Measurements from ENCODE around the gene CCND2.

Gene CCND2

DNA sequence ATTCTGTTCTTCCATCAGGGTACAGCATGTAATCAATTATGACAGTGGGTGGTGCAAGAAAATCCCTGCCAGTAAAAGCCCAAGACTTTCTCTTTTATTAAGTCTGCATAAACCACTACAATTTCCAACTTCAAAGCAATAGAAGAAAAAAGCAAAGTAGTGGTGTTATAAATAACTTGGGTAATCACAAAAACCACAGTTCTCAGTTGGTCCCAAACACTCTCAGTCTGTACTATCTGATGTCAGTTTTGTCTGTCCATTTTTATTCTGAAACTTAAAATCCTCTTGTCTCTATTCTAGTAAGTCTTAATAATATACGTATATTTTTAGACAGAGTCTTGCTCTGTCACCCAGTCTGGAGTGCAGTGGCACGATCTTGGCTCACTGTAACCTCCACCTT is 38.7 kb downstream of the CCND2 start:
- H3K4me3 ChIP-seq (replicated peaks; ENCODE audit: low read depth, low read length) = no peak overlapping the region
- TF ChIP-seq, protein P1, sequence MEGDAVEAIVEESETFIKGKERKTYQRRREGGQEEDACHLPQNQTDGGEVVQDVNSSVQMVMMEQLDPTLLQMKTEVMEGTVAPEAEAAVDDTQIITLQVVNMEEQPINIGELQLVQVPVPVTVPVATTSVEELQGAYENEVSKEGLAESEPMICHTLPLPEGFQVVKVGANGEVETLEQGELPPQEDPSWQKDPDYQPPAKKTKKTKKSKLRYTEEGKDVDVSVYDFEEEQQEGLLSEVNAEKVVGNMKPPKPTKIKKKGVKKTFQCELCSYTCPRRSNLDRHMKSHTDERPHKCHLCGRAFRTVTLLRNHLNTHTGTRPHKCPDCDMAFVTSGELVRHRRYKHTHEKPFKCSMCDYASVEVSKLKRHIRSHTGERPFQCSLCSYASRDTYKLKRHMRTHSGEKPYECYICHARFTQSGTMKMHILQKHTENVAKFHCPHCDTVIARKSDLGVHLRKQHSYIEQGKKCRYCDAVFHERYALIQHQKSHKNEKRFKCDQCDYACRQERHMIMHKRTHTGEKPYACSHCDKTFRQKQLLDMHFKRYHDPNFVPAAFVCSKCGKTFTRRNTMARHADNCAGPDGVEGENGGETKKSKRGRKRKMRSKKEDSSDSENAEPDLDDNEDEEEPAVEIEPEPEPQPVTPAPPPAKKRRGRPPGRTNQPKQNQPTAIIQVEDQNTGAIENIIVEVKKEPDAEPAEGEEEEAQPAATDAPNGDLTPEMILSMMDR (IDR thresholded peaks at IDR 0.05; ENCODE audit: low read length, missing control alignments) = no peak
- DNase-seq (ENCODE audit: low read depth) = no peak

DNA sequence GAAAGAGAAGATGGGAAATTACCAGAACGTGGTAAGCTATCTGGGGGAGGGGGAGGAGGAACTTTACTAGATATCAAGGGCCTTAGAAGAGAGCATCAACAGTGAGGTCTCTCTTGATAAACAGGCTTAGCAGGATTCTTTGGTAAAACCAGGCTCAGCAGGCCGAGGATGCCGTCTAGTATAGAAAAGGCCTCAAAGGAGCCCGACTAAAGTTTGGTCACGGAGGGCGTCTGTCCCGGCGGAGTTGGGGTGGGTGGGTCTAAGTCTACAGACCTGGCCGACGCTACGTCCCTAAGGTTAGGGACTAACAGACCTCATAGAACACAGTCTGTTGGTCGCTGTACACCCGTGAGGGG is 46.9 kb downstream of the CCND2 start:
- peak overlapping the region; percentile 69 for H3K4me3 ChIP-seq (replicated peaks; ENCODE audit: low read depth, low read length)
- DNase-seq (ENCODE audit: low read depth) = no peak
- TF ChIP-seq, protein P1 (IDR thresholded peaks at IDR 0.05; ENCODE audit: low read length, missing control alignments) = no peak

DNA sequence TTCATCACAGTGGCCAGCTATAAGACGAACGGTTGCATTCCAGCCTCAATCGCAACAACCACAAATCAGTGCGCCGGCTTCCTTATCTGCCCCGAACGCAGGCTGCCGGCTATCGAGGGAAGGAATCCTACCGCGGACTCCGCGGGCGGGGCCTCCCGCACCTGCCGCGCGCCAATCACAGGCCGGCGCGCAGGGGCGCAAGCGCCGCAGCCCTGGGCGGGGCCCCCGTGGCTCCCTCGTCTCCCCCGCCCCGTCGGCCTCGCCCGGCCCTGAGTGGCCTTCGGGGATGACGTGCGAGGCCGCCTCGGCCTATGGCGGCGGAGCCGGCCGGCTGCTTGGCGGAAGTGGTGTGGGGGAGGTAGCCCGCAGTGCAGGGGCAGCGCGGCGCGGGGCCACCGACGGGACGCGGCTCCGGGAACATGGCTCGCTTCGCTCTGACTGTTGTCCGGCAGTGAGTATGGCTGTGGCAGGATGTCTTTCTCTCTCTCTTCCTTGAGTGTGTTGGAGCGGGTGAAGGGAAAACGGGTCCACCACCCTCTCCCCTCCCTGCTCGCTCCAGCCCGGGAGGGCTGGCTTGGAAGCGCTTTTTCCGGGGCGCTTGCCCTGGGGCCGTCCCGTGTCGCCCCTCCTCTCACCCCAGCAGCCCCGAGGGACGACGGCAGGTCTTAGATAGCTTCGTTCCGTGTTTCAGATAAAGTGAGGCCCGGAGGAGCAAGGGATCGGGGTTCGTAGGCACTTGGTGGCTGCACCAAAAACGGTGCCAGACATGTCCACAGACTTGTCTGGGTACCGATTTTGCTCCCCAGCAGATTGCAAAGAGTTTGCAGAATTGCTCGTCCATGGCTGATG is 47.5 kb downstream of the CCND2 start, which contains the start of gene TIGAR:
Gene TIGAR, plus strand, starts transcription at position 361 of the 849 bp plus-strand sequence. Its CDS starts 59 bp downstream, at position 420.
- peak within 1 kb of the TSS; percentile 96 for H3K4me3 ChIP-seq (replicated peaks; ENCODE audit: low read depth, low read length)
- DNase-seq (ENCODE audit: low read depth) = peak; percentile 93
- TF ChIP-seq, protein P1 (IDR thresholded peaks at IDR 0.05; ENCODE audit: low read length, missing control alignments) = no peak

DNA sequence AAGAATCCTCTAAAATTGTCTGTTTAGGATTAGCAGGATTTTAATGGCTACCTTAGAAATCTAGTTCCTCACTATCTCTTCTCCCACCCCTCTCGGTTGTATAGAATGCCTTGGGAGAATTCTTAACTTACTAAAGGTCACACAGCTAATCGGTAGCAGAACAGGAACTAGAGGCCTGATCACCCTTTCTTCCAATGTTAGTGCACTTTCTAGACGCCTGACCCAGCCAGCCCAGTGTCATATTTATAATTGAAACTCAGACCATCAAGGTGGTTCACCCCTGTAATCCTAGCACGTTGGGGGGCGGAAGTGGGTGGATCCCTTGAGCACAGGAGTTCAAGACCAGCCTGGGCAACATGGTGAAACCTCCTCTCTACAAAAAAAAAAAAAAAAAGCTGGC is 49.2 kb downstream of the CCND2 start:
- TF ChIP-seq, protein P1 (IDR thresholded peaks at IDR 0.05; ENCODE audit: low read length, missing control alignments) = no peak
- no peak for DNase-seq (ENCODE audit: low read depth)
- H3K4me3 ChIP-seq (replicated peaks; ENCODE audit: low read depth, low read length) = peak overlapping the region; percentile 8
